Kidney (tissue), 14 donors: ENCODE measurements around the gene SOCS6. TPM values are rescaled to one million over a fixed set of nuclear protein-coding genes. Genes with fewer than 3 reads are reported as not detected.

Experiments
- DNase-seq, 5 donors: peaks; one replicate each; pipeline ENCODE4 v3.0.0-alpha.2; 2013 to 2020
- FAIRE-seq: peaks from 2 replicates; lab custom pipeline; 2012; peaks lifted over from hg19 to GRCh38; lab: Jason Lieb, UNC
- H3K27ac ChIP-seq, 2 donors: one replicate each; pipeline ENCODE4 v1.7.0; 2013; ENCODE audit warnings: low read depth in 2 of 2, low read length in 2 of 2, inconsistent platforms in 1 of 2
- H3K27me3 ChIP-seq: one replicate; pipeline ENCODE4 v1.7.1; 2013; ENCODE audit warnings: low read length, inconsistent platforms; ENCODE audit not compliant: control insufficient read depth, insufficient read depth
- H3K36me3 ChIP-seq, 3 donors: one replicate each; pipeline versions ENCODE4 v1.7.0 to v1.7.1; 2013; ENCODE audit warnings: low read length in 3 of 3, control low read depth in 1 of 3, inconsistent platforms in 1 of 3; ENCODE audit not compliant: insufficient read depth in 3 of 3, control insufficient read depth in 2 of 3
- H3K4me1 ChIP-seq, 3 donors: one replicate each; pipeline versions ENCODE4 v1.7.0 to v1.7.1; 2013; ENCODE audit warnings: low read length in 3 of 3, inconsistent platforms in 1 of 3, low read depth in 1 of 3; ENCODE audit not compliant: control insufficient read depth in 2 of 3, insufficient read depth in 2 of 3
- H3K4me3 ChIP-seq, 3 donors: one replicate each; pipeline versions ENCODE4 v1.7.0 to v1.8.1; 2013; ENCODE audit warnings: low read length in 3 of 3, control low read depth in 1 of 3, inconsistent platforms in 1 of 3
- H3K9ac ChIP-seq, 3 donors: one replicate each; pipeline versions ENCODE4 v1.7.0 to v1.7.1; 2013; ENCODE audit warnings: low read length in 3 of 3, control low read depth in 1 of 3, inconsistent platforms in 1 of 3
- H3K9me3 ChIP-seq, 3 donors: one replicate each; pipeline versions ENCODE4 v1.7.0 to v1.7.1; 2013; ENCODE audit warnings: low read length in 3 of 3, control low read depth in 1 of 3, inconsistent platforms in 1 of 3; ENCODE audit not compliant: control insufficient read depth in 2 of 3, insufficient read depth in 1 of 3
- CTCF ChIP-seq: IDR thresholded peaks from 3 replicates; pipeline ENCODE4 v1.5.1; 2012; ENCODE audit warnings: mild to moderate bottlenecking, moderate library complexity, borderline replicate concordance; ENCODE audit not compliant: insufficient read depth; ENCODE audit errors: extremely low read depth
- intact Hi-C: fragments of 100-400 bp; cut with DNase I; formaldehyde crosslinking; loops from one replicate; pipeline ENCODE4 v1.11.1; 2022
- polyA plus RNA-seq: library from polyadenylated mRNA; stranded (reverse); fragments of 350-450 nt; fragmentation: Illumina TruSeq; extraction: RNeasy Lipid Tissue Mini Kit (QIAGEN cat#74804); gene quantifications from one replicate; pipeline ENCODE4 v1.2.3, GENCODE V29; 2014; ENCODE audit warnings: low read depth, low replicate concordance; ENCODE audit not compliant: insufficient read depth
- total RNA-seq: library from RNA; stranded (reverse); fragmentation: NEBNext Ultra II Directional; extraction: Animal tissue kit (Norgen Biotek cat#: 25700); gene quantifications from one replicate; pipeline ENCODE4 v1.2.1, GENCODE V29; 2021
- donor health status: control.
- donor health status: control.
- donor health status: control.
- donor health status: control.
- donor health status: control.
- donor health status: DM: yes; HTN: yes; CAD: no.
- donor health status: Normal renal cell carcinoma (clear cell type).

Gene SOCS6
- total and polyA plus RNA-seq, 2 donors from 2014 or later, result 5.1 to 18.7 TPM

DNA sequence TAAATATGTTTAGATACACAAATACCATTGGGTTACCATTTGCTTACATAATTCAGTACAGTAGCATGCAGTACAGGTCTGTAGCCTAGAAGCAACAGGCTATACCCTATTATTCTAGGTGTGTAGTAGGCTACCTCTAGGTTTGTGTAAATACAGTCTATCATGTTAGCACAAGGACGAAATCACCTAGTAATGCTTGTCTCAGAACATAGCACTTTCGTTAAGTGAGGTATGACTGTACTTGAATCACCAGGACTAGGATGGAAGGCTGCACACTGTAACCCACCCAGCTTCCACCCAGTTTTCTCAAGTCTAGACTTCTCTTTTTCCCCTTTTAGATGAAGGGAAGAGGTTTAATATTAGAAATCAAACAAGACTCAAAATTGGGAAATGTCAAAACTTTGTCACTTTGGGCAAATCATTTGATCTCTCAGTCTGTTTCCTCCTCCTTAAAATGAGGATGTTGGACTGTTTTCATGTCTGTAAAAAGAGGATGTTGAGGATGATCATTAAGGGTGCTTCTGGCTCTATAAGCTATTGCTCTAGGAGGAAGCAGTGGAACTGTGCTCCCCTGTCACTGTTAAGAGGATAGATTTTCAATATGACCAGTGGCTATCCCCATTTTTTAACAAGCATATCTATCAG is 3.7 kb upstream of the SOCS6 start:
- Histone ChIP-seq H3K36me3 (no peaks in the 10 kb centered on the region), H3K9ac (no peak overlapping the region), H3K4me3 (no peak overlapping the region), H3K4me1 (no peaks in the 10 kb centered on the region), H3K9me3 (no peaks in the 10 kb centered on the region), H3K27me3 (no peaks in the 10 kb centered on the region), H3K27ac (no peak overlapping the region)
- no peak for TF ChIP-seq CTCF
- FAIRE-seq (no peak), DNase-seq (no peak)
- intact Hi-C loops, result no loop called here

GRCh38 chr18:70287731-70288130 is 1.1 kb upstream of the SOCS6 start:
- no peaks in the 10 kb centered on the region for H3K36me3 ChIP-seq
- peak overlapping the region in 1 of 3 donors; percentile 68 for H3K4me3 ChIP-seq
- no peak overlapping the region for H3K27ac ChIP-seq
- no peak overlapping the region for H3K9ac ChIP-seq
- TF ChIP-seq CTCF, result no peak
- no peak for FAIRE-seq
- H3K9me3 ChIP-seq, result no peaks in the 10 kb centered on the region
- DNase-seq, result no peak
- intact Hi-C loops, result no loop called here
- H3K4me1 ChIP-seq, result peaks cover 0 to 13% (median 8%) of the 10 kb centered on the region in 3 donors
- H3K27me3 ChIP-seq, result no peaks in the 10 kb centered on the region

DNA sequence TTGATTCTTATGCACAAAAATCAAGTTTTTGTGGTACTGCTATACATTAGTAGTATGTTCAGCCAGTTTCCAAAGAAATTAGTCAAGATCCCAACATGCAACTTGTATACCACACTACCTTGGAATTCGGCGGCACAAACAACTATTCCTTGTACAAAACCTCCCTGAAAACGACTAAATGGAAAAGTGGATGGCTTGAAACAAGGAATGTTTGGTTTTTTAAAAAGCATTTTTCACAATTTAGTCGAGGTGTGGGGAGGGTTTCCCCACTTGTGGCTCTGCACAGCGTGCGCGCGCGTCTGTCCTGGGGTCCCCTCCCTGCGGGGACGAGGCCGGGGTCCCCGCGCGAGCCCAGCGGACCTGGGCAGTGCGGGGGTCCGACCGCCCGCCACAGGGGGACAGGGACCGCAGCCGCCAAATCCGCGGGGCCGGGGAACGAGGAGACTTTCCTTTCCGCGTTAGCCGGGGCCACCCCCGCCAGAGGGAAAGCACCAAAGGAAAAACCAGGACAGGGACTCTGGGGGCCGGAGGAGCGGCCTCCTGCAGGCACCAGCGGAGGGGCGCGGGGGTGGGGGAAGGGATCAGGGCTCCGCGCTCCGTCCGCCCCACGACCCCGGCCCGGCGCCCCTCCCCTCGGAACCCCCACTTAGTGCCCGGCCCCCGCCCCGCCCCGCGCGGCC is 534 bp upstream of the SOCS6 start:
- Histone ChIP-seq H3K27me3 (no peaks in the 10 kb centered on the region), H3K4me1 (peaks cover 0 to 14% (median 9%) of the 10 kb centered on the region in 3 donors), H3K9ac (peak overlapping the region in 2 of 3 donors; percentile 44 to 66), H3K4me3 (peak overlapping the region; percentile 40 to 68 (median 47)), H3K36me3 (no peaks in the 10 kb centered on the region), H3K9me3 (no peaks in the 10 kb centered on the region), H3K27ac (peak overlapping the region in 1 of 2 donors; percentile 47)
- FAIRE-seq (no peak), DNase-seq (peak; percentile 66 to 77 (median 73))
- TF ChIP-seq CTCF, result no peak
- intact Hi-C loops, result no loop called here
